Measurements from ENCODE around the gene DUOXA2.

DUOXA2 gene

DNA sequence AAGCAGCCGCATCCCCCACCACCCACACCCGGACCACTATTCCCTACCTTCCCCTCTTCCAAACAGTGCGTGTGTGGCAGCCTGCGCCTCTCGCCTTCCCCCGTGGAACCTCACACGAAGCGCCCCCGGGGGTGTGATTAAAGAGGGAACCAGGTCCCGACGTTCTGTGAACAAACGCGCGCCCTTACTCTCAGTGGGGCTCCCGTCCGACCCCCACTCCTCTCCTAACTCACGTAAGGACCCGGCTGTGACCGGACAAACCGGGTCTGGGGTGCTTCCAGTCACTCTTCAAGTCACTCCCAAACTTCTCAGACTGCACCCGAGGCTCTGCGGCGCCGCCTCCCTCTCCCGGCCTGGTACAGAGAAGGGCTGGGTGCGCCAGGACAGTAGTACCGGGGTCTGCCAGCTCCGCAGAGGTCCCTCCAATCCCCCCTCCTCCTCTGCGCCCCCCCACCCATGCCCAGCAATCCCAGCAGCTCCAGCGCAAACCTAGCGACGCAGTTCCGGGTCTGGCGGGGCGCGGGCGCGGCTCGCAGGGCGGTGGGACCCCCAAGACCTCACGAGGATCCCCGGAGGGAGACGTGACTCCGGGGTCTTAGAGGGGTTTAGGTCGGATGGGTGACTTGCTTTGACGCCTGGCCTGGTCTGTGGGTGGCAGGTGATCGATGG, 15.0 kb downstream of the DUOXA2 start:
- no peaks in the 10 kb centered on the region for H3F3A ChIP-seq (ENCODE audit: insufficient read depth)
- H3K4me2 ChIP-seq (ENCODE audit: low read depth, low read length, poor library complexity, severe bottlenecking) = no peak overlapping the region
- H2AFZ ChIP-seq (ENCODE audit: low read depth, low read length, severe bottlenecking) = no peak overlapping the region
- H3K9ac ChIP-seq (ENCODE audit: low read length) = no peak overlapping the region
- H4K20me1 ChIP-seq (ENCODE audit: low read depth, low read length) = no peaks in the 10 kb centered on the region; the same call in 1 of the 2 replicates
- no peaks in the 10 kb centered on the region for H3K36me3 ChIP-seq (ENCODE audit: low read length)
- no peaks in the 10 kb centered on the region for H3K9me2 ChIP-seq (replicated peaks; ENCODE audit: insufficient read depth, low read length)
- TF ChIP-seq, protein P1, sequence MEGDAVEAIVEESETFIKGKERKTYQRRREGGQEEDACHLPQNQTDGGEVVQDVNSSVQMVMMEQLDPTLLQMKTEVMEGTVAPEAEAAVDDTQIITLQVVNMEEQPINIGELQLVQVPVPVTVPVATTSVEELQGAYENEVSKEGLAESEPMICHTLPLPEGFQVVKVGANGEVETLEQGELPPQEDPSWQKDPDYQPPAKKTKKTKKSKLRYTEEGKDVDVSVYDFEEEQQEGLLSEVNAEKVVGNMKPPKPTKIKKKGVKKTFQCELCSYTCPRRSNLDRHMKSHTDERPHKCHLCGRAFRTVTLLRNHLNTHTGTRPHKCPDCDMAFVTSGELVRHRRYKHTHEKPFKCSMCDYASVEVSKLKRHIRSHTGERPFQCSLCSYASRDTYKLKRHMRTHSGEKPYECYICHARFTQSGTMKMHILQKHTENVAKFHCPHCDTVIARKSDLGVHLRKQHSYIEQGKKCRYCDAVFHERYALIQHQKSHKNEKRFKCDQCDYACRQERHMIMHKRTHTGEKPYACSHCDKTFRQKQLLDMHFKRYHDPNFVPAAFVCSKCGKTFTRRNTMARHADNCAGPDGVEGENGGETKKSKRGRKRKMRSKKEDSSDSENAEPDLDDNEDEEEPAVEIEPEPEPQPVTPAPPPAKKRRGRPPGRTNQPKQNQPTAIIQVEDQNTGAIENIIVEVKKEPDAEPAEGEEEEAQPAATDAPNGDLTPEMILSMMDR (IDR thresholded peaks at IDR 0.05; ENCODE audit: insufficient read depth, low read length, poor library complexity, severe bottlenecking) = no peak
- TF ChIP-seq EZH2phosphoT487 (conservative IDR thresholded peaks at IDR 0.05; ENCODE audit: low read length) = no peak
- no peak overlapping the region for H3K4me3 ChIP-seq (ENCODE audit: insufficient read depth, low read length, poor library complexity, severe bottlenecking)
- no peaks in the 10 kb centered on the region for H3K27me3 ChIP-seq (ENCODE audit: low read length)
- no peaks in the 10 kb centered on the region for H3K9me3 ChIP-seq (ENCODE audit: insufficient read depth, low read length)
- H3K27ac ChIP-seq (ENCODE audit: low read depth, low read length) = no peak overlapping the region
- no peaks in the 10 kb centered on the region for H3K79me2 ChIP-seq (ENCODE audit: insufficient read depth, low read length)

DNA sequence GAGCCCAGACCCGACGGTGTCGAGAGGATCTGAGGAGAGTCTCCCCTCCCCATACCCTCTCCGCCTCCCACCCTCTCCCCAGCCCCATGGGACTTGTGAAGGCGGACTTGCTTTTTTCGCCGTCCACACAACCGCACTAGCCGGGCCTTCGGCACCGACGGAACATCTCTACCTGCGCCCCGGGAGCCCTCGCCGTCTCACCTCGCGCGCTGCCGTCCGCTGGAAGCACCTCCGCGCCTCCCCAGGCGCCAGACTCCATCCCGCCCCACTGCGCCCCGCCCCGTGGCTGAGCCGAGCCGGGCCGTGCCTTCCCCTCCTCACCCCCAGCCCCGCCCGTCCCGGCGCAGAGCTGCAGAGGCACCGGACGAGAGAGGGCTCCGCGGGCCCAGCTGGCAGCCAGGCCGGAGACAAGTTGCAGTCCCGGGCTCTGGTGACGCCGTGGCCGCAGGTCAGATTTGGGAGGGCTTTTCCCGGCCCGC, 15.6 kb downstream of the DUOXA2 start, which contains the start of the genes DUOX1 and DUOXA1:
DUOX1 (plus strand) TSS at position 344 of the 479 bp plus-strand sequence. CDS start 1,973 bp downstream, outside the sequence.
DUOXA1 (minus strand) TSS at position 229 of the 479 bp plus-strand sequence. CDS start 6,865 bp downstream, outside the sequence.
- Histone ChIP-seq H3K79me2 (ENCODE audit: insufficient read depth, low read length) (no peaks in the 10 kb centered on the region), H3K4me3 (ENCODE audit: insufficient read depth, low read length, poor library complexity, severe bottlenecking) (no peak within 1 kb of the TSS), H3K36me3 (ENCODE audit: low read length) (no peaks in the 10 kb centered on the region), H3K9me2 (replicated peaks; ENCODE audit: insufficient read depth, low read length) (no peaks in the 10 kb centered on the region), H4K20me1 (ENCODE audit: low read depth, low read length) (no peaks in the 10 kb centered on the region; the same call in 1 of the 2 replicates), H2AFZ (ENCODE audit: low read depth, low read length, severe bottlenecking) (no peak within 1 kb of the TSS), H3K9ac (ENCODE audit: low read length) (no peak within 1 kb of the TSS), H3K27ac (ENCODE audit: low read depth, low read length) (no peak within 1 kb of the TSS), H3K9me3 (ENCODE audit: insufficient read depth, low read length) (no peaks in the 10 kb centered on the region), H3K27me3 (ENCODE audit: low read length) (no peaks in the 10 kb centered on the region), H3F3A (ENCODE audit: insufficient read depth) (no peaks in the 10 kb centered on the region), H3K4me2 (ENCODE audit: low read depth, low read length, poor library complexity, severe bottlenecking) (no peak within 1 kb of the TSS)
- TF ChIP-seq EZH2phosphoT487 (conservative IDR thresholded peaks at IDR 0.05; ENCODE audit: low read length) = no peak
- TF ChIP-seq, protein P1 (IDR thresholded peaks at IDR 0.05; ENCODE audit: insufficient read depth, low read length, poor library complexity, severe bottlenecking) = no peak

DNA sequence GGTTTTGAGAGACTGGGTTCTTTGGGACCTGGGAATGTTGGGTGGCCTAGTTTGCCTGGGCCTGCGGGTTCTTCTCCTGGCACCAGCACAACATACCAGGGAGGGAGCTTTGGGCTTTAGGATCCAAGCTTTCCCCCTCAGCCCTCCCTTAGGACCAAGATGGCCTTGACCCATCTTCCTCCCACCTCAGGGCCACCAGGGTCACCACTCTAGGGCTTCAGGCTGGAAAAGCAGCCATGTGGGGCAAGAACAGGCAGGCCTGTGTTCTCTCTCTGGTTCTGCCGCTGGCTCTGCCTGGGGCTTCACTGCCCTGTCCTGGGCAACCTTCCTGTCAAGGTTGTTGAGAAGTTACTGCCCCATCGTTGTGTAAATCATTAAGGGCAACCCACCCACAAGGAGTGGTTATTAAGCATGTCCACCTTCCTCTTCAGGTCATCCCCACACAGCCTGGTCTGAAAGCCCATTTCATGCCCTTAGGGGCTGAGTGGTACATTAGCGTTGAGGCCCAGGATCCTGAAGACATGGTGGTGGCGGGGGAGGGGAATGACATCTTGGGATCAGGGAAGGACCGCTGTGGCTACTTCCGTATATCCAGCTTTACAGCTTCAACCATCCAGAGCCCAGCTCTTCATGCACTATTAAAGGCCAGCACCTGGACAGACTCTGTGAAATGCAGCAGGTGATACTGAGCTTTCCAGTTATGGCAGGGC, 16.3 kb downstream of the DUOXA2 start:
- Histone ChIP-seq H3K36me3 (ENCODE audit: low read length) (no peaks in the 10 kb centered on the region), H3K79me2 (ENCODE audit: insufficient read depth, low read length) (no peaks in the 10 kb centered on the region), H3K27ac (ENCODE audit: low read depth, low read length) (no peak overlapping the region), H3F3A (ENCODE audit: insufficient read depth) (no peaks in the 10 kb centered on the region), H3K27me3 (ENCODE audit: low read length) (no peaks in the 10 kb centered on the region), H3K4me2 (ENCODE audit: low read depth, low read length, poor library complexity, severe bottlenecking) (no peak overlapping the region), H2AFZ (ENCODE audit: low read depth, low read length, severe bottlenecking) (no peak overlapping the region), H3K9me3 (ENCODE audit: insufficient read depth, low read length) (no peaks in the 10 kb centered on the region), H4K20me1 (ENCODE audit: low read depth, low read length) (no peaks in the 10 kb centered on the region; the same call in 1 of the 2 replicates), H3K9ac (ENCODE audit: low read length) (no peak overlapping the region), H3K4me3 (ENCODE audit: insufficient read depth, low read length, poor library complexity, severe bottlenecking) (no peak overlapping the region), H3K9me2 (replicated peaks; ENCODE audit: insufficient read depth, low read length) (no peaks in the 10 kb centered on the region)
- TF ChIP-seq EZH2phosphoT487 (conservative IDR thresholded peaks at IDR 0.05; ENCODE audit: low read length) = no peak
- TF ChIP-seq, protein P1 (IDR thresholded peaks at IDR 0.05; ENCODE audit: insufficient read depth, low read length, poor library complexity, severe bottlenecking) = no peak

Measured in SU-DHL-6 (cell line).